Lung (tissue), 12 donors: ENCODE data around the gene DDX18. TPM values are rescaled to one million over a fixed set of nuclear protein-coding genes. Genes with fewer than 3 reads are reported as not detected.

Source experiments
- ATAC-seq: fragments of 200-7000 bp; cut with Tn5 transposase; one replicate; pipeline ENCODE4 v1.9.1; 2020; ENCODE audit warnings: moderate number of reproducible peaks; ENCODE audit not compliant: insufficient read depth, low FRiP score
- DNase-seq, 3 donors: peaks; one replicate each; pipeline ENCODE4 v3.0.0-alpha.2; 2013 to 2017
- H3K27ac ChIP-seq, 2 donors: one replicate each; pipeline ENCODE4 v1.5.1; 2013; ENCODE audit warnings: mild to moderate bottlenecking in 2 of 2, moderate library complexity in 2 of 2, control low read depth in 1 of 2, inconsistent platforms in 1 of 2, low read depth in 1 of 2, low read length in 1 of 2
- H3K27me3 ChIP-seq, 3 donors: one replicate each; pipeline ENCODE4 v1.5.1; 2013; ENCODE audit warnings: low read length in 2 of 3; ENCODE audit not compliant: control insufficient read depth in 3 of 3, insufficient read depth in 3 of 3
- H3K36me3 ChIP-seq, 4 donors: one replicate each; pipeline ENCODE4 v1.5.1; 2013; ENCODE audit warnings: low read length in 4 of 4, mild to moderate bottlenecking in 1 of 4, moderate library complexity in 1 of 4; ENCODE audit not compliant: control insufficient read depth in 4 of 4, insufficient read depth in 4 of 4
- H3K4me1 ChIP-seq, 5 donors: one replicate each; pipeline ENCODE4 v1.5.1; 2013; ENCODE audit warnings: low read length in 5 of 5, mild to moderate bottlenecking in 2 of 5, moderate library complexity in 1 of 5; ENCODE audit not compliant: control insufficient read depth in 5 of 5, insufficient read depth in 5 of 5
- H3K4me3 ChIP-seq: one replicate; pipeline ENCODE4 v1.5.1; 2013; ENCODE audit warnings: mild to moderate bottlenecking, control low read depth, moderate library complexity
- H3K9ac ChIP-seq, 2 donors: one replicate each; pipeline ENCODE4 v1.5.1; 2013; ENCODE audit warnings: low read length in 2 of 2, control low read depth in 1 of 2; ENCODE audit not compliant: insufficient read depth in 1 of 2
- H3K9me3 ChIP-seq, 4 donors: one replicate each; pipeline ENCODE4 v1.5.1; 2013; ENCODE audit warnings: low read length in 3 of 4, mild to moderate bottlenecking in 1 of 4, moderate library complexity in 1 of 4; ENCODE audit not compliant: control insufficient read depth in 4 of 4, insufficient read depth in 3 of 4
- WGBS, 2 donors: extraction: QIAGEN DNeasy Blood & Tissue Kit; methylation state at CpG; one replicate each; pipeline ENCODE4 v1.1.7; 2013; 5-methylcytosine and 5-hydroxymethylcytosine counted together
- polyA plus RNA-seq, 2 donors: library from polyadenylated mRNA; stranded (reverse); fragments of 200-250 nt; gene quantifications; one replicate each; pipeline ENCODE4 v1.2.1, GENCODE V29; 2013
- total RNA-seq, 2 donors: library from RNA; depleted of rRNA in 1 of 2; stranded (reverse); fragments of >200 nt in 1 of 2; gene quantifications; one replicate each; pipeline ENCODE4 v1.2.1, GENCODE V29; 2014 to 2021
- TF ChIP-seq, protein P1 (sequence below): IDR thresholded peaks from 2 replicates; pipeline ENCODE4 v1.5.1; 2012; ENCODE audit warnings: mild to moderate bottlenecking; ENCODE audit errors: control extremely low read depth, extremely low read depth
- donor health status: control.
- donor health status: control.
- donor health status: Bipolar disorder and iron deficiency.
- donor health status: healthy.
- donor health status: DM: yes; HTN: yes; CAD: no.

Gene DDX18
- total and polyA plus RNA-seq, 4 donors: 26.9 to 60.0 (median 39.7) TPM

DNA sequence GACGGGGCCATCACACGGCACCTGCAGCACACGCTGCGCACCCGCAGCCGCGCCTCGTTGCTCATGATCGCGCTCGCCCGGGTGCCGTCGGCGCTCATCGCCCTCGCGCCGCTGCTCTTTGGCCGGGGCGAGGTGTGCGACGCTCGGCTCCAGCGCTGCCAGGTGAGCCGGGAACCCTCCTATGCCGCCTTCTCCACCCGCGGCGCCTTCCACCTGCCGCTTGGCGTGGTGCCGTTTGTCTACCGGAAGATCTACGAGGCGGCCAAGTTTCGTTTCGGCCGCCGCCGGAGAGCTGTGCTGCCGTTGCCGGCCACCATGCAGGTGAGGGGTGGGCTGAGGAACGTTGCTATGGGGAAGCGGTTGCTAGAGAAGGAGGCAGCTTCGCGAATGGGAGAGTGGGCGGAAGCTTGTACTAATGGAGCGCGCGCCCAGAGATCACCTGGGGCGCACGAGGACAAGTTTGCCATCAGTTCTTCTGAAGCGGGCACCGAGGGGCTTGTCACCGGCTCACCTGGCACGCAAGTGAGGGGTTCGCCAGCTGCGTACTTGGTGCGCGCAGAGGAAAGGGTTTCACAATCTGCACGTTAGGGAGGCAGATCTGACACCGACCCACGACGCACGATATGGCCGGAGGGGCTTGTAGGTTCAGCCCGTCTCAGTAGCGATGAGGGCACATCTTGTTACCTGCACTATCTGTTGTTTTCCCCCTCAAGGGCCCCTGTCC is 45.6 kb downstream of the DDX18 start:
- ATAC-seq (no peak), DNase-seq (no peak)
- TF ChIP-seq, protein P1, sequence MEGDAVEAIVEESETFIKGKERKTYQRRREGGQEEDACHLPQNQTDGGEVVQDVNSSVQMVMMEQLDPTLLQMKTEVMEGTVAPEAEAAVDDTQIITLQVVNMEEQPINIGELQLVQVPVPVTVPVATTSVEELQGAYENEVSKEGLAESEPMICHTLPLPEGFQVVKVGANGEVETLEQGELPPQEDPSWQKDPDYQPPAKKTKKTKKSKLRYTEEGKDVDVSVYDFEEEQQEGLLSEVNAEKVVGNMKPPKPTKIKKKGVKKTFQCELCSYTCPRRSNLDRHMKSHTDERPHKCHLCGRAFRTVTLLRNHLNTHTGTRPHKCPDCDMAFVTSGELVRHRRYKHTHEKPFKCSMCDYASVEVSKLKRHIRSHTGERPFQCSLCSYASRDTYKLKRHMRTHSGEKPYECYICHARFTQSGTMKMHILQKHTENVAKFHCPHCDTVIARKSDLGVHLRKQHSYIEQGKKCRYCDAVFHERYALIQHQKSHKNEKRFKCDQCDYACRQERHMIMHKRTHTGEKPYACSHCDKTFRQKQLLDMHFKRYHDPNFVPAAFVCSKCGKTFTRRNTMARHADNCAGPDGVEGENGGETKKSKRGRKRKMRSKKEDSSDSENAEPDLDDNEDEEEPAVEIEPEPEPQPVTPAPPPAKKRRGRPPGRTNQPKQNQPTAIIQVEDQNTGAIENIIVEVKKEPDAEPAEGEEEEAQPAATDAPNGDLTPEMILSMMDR: no peak
- H3K9ac ChIP-seq: no peak overlapping the region
- peaks cover 0 to 11% (median 0%) of the 10 kb centered on the region in 3 donors for H3K27me3 ChIP-seq
- H3K4me3 ChIP-seq: no peak overlapping the region
- H3K4me1 ChIP-seq: peaks cover 0 to 3% (median 0%) of the 10 kb centered on the region in 5 donors
- 47 to 48% methylated on average over 69 of the region's 69 CpGs for WGBS, 2 donors
- H3K36me3 ChIP-seq: no peaks in the 10 kb centered on the region
- H3K27ac ChIP-seq: no peak overlapping the region
- peaks cover 0 to 19% (median 0%) of the 10 kb centered on the region in 4 donors for H3K9me3 ChIP-seq

DNA sequence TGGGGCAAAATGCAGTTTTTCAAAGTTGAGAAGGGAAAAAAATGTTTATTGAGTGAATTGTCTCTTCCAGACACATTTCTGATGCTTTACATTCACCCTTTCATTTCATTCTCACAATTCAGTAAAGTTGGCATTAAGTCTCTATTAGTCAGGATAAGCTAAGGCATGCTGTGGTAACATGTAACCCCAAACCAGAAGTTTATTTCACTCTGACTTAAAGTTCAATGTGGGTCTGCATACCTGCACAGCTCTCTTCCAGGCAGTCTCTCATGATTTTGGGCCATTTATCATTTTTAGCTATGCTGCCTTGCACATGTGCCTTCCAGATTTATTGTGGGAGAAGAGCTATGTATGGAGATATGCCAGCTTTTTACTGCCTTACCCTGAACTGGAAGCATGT is 48.0 kb downstream of the DDX18 start:
- ATAC-seq (no peak), DNase-seq (no peak)
- H3K9ac ChIP-seq: no peak overlapping the region
- H3K36me3 ChIP-seq: no peaks in the 10 kb centered on the region
- peaks cover 0 to 3% (median 0%) of the 10 kb centered on the region in 5 donors for H3K4me1 ChIP-seq
- TF ChIP-seq, protein P1: no peak
- peaks cover 0 to 19% (median 0%) of the 10 kb centered on the region in 4 donors for H3K9me3 ChIP-seq
- peaks cover 0 to 11% (median 0%) of the 10 kb centered on the region in 3 donors for H3K27me3 ChIP-seq
- no peak overlapping the region for H3K27ac ChIP-seq
- H3K4me3 ChIP-seq: no peak overlapping the region

DNA sequence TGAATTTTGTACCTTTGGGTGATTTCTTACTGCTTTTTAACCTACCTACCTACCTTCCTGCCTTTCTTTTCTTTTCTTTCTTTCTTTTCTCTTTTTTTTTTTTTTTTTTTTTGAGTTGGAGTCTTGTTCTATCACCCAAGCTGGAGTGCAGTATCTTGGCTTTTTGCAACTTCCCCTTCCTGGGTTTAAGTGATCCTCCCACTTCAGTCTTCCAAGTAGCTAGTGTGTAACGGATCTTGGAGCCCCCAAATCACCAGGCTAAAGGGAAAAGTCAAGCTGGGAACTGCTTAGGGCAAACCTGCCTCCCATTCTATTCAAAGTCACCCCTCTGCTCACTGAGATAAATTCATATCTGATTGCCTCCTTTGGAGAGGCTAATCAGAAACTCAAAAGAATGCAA is 61.3 kb downstream of the DDX18 start:
- H3K4me1 ChIP-seq: no peaks in the 10 kb centered on the region
- H3K27ac ChIP-seq: no peak overlapping the region
- H3K4me3 ChIP-seq: no peak overlapping the region
- DNase-seq: no peak
- 23 to 26% methylated on average over 1 of the region's 1 CpG for WGBS, 2 donors
- H3K9me3 ChIP-seq: no peaks in the 10 kb centered on the region
- no peak overlapping the region for H3K9ac ChIP-seq
- no peak for ATAC-seq
- TF ChIP-seq, protein P1: no peak
- H3K27me3 ChIP-seq: no peaks in the 10 kb centered on the region
- H3K36me3 ChIP-seq: no peaks in the 10 kb centered on the region

DNA sequence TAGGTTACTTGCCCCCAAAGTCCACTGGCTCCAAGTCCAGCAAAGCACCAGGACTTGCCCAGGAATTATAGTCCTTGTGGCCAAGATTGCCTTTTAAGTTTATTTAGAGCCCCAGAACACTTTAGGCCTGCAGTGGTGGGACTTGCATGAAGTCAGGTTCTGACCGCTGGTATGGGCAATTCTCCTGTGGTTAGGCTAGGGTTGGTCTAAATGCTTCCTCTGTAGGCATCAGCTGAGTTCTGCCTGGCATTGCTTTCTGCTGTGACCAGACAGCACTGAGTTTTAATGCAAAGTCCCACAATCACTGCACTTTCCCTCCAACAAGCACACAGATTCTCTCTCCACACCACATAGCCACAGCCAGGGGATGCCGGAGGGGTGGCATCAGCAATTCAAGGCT is 64.5 kb downstream of the DDX18 start:
- no peak overlapping the region for H3K9ac ChIP-seq

More for the DNA sequence above, 64.5 kb downstream of the DDX18 start:
- DNase-seq (no peak), ATAC-seq (no peak)
- no peaks in the 10 kb centered on the region for H3K36me3 ChIP-seq
- H3K4me1 ChIP-seq: no peaks in the 10 kb centered on the region
- no peak overlapping the region for H3K4me3 ChIP-seq
- 87 to 91% methylated on average over 2 of the region's 2 CpGs for WGBS, 2 donors
- TF ChIP-seq, protein P1: no peak
- H3K9me3 ChIP-seq: no peaks in the 10 kb centered on the region
- H3K27me3 ChIP-seq: no peaks in the 10 kb centered on the region
- no peak overlapping the region for H3K27ac ChIP-seq
